GM12801 (cell line): Measurements from ENCODE around the gene EYS.

Experiments used
- CTCF ChIP-seq: IDR thresholded peaks from one replicate; pipeline ENCODE4 v1.5.1; 2011; ENCODE audit warnings: control low read depth; ENCODE audit not compliant: insufficient read length; ENCODE audit errors: extremely low read depth

The EYS gene

GRCh38 chr6:65524232-65524631 lies 182.8 kb downstream of the EYS start:
- TF ChIP-seq CTCF, result no peak

- TF ChIP-seq CTCF, result no peak
Measured at GRCh38 chr6:65505736-65506135, 201.3 kb downstream of the EYS start.

- TF ChIP-seq CTCF, result no peak
Measured at GRCh38 chr6:65501045-65501444, 206.0 kb downstream of the EYS start.

- no peak for TF ChIP-seq CTCF
Measured at GRCh38 chr6:65469650-65470049, 237.4 kb downstream of the EYS start.

GRCh38 chr6:65468307-65468706 lies 238.7 kb downstream of the EYS start:
- TF ChIP-seq CTCF, result no peak

- no peak for TF ChIP-seq CTCF
Measured at GRCh38 chr6:65461121-65461520, 245.9 kb downstream of the EYS start.

GRCh38 chr6:65452333-65452732 lies 254.7 kb downstream of the EYS start:
- no peak for TF ChIP-seq CTCF

GRCh38 chr6:65450451-65450850 lies 256.6 kb downstream of the EYS start:
- no peak for TF ChIP-seq CTCF
